ENCODE measurements around the gene SLC28A1.

SLC28A1 gene

GRCh38 chr15:84846269-84846668, 38.2 kb upstream of the SLC28A1 start:
- H3K27ac ChIP-seq (ENCODE audit: low read length): no peak overlapping the region
- no peaks in the 10 kb centered on the region for H3K27me3 ChIP-seq (ENCODE audit: low read depth, low read length)
- peaks cover 0 to 6% of the 10 kb centered on the region in 2 donors for H3K9me3 ChIP-seq (ENCODE audit: control insufficient read depth in 1 of 2, low read length in 2 of 2)
- H3K4me3 ChIP-seq (ENCODE audit: low read depth in 1 of 2, low read length in 2 of 2): no peak overlapping the region
- H3K36me3 ChIP-seq (ENCODE audit: control insufficient read depth in 1 of 2, insufficient read depth in 2 of 2, low read length in 2 of 2): no peaks in the 10 kb centered on the region
- H3K4me1 ChIP-seq (ENCODE audit: control insufficient read depth in 1 of 2, insufficient read depth in 2 of 2, low read length in 2 of 2): peaks cover 0 to 7% of the 10 kb centered on the region in 2 donors

DNA sequence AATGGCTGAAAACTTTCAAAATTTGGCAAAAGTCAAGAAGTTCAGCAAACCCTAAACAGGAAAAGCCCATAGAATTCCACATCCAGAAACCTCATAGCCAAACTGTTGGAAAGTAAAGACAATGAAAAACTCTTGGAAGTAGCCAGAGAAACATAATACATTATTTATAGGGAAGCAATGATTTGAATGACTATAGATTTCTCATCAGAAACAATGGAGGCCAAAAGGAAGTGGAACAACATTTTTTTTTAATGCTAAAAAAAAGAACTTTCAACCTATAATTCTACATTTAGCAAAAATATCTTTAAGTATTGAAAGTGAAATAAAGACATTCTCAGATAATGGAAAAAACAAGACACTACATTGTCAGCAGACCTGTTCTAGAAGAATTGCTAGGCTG, 37.1 kb upstream of the SLC28A1 start:
- H3K36me3 ChIP-seq (ENCODE audit: control insufficient read depth in 1 of 2, insufficient read depth in 2 of 2, low read length in 2 of 2): no peaks in the 10 kb centered on the region
- H3K27ac ChIP-seq (ENCODE audit: low read length): no peak overlapping the region
- no peak overlapping the region for H3K4me3 ChIP-seq (ENCODE audit: low read depth in 1 of 2, low read length in 2 of 2)
- peaks cover 0 to 6% of the 10 kb centered on the region in 2 donors for H3K4me1 ChIP-seq (ENCODE audit: control insufficient read depth in 1 of 2, insufficient read depth in 2 of 2, low read length in 2 of 2)
- H3K27me3 ChIP-seq (ENCODE audit: low read depth, low read length): no peaks in the 10 kb centered on the region
- H3K9me3 ChIP-seq (ENCODE audit: control insufficient read depth in 1 of 2, low read length in 2 of 2): peaks cover 0 to 6% of the 10 kb centered on the region in 2 donors

DNA sequence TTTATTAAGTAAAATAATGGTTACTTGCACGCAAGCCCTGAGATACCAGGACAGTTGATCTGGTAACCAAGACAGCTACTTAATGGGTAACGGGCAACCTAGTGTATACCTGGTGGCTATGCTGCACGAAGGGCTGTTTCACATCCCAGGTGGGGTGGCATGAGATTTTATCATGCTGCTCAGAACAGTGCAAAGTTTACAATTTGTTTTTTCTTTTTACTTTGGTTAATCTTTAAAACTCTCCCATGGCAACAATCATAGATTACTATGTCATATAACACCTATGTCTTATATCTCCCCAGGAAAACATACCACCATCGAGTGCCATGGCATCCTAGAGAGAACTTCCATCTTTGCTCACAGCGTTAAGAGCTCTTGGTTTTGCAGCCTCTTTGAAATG, 32.2 kb upstream of the SLC28A1 start:
- Histone ChIP-seq H3K27me3 (ENCODE audit: low read depth, low read length) (no peaks in the 10 kb centered on the region), H3K9me3 (ENCODE audit: control insufficient read depth in 1 of 2, low read length in 2 of 2) (peaks cover 0 to 3% of the 10 kb centered on the region in 2 donors), H3K27ac (ENCODE audit: low read length) (no peak overlapping the region), H3K36me3 (ENCODE audit: control insufficient read depth in 1 of 2, insufficient read depth in 2 of 2, low read length in 2 of 2) (peaks cover 0 to 11% of the 10 kb centered on the region in 2 donors), H3K4me3 (ENCODE audit: low read depth in 1 of 2, low read length in 2 of 2) (no peak overlapping the region), H3K4me1 (ENCODE audit: control insufficient read depth in 1 of 2, insufficient read depth in 2 of 2, low read length in 2 of 2) (no peaks in the 10 kb centered on the region)

- no peak overlapping the region for H3K27ac ChIP-seq (ENCODE audit: low read length)
- peaks cover 4 to 27% of the 10 kb centered on the region in 2 donors for H3K36me3 ChIP-seq (ENCODE audit: control insufficient read depth in 1 of 2, insufficient read depth in 2 of 2, low read length in 2 of 2)
- no peaks in the 10 kb centered on the region for H3K4me1 ChIP-seq (ENCODE audit: control insufficient read depth in 1 of 2, insufficient read depth in 2 of 2, low read length in 2 of 2)
These were observed 29.3 kb upstream of the SLC28A1 start for GRCh38 chr15:84855136-84855535.

DNA sequence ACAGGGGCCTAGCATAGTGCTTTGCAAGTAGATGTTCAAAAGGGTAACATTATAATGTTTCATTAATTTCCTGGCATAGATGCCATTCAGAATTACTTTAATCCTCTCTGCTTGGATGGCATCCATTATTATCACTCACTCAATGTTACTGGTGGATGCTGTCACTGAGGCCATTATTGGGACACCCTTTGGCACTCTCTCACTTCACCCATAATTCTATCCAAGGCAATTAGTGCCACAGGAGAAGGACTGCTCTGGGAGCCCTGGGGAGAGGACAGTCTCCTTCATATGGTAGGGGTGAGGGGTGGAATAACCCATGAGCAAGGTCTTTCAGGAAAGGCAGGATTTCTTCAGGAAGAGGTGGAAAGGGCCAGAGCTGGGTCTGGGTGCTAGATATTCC, 28.7 kb upstream of the SLC28A1 start:
- Histone ChIP-seq H3K27me3 (ENCODE audit: low read depth, low read length) (no peaks in the 10 kb centered on the region), H3K9me3 (ENCODE audit: control insufficient read depth in 1 of 2, low read length in 2 of 2) (no peaks in the 10 kb centered on the region), H3K4me1 (ENCODE audit: control insufficient read depth in 1 of 2, insufficient read depth in 2 of 2, low read length in 2 of 2) (no peaks in the 10 kb centered on the region), H3K4me3 (ENCODE audit: low read depth in 1 of 2, low read length in 2 of 2) (no peak overlapping the region), H3K27ac (ENCODE audit: low read length) (no peak overlapping the region), H3K36me3 (ENCODE audit: control insufficient read depth in 1 of 2, insufficient read depth in 2 of 2, low read length in 2 of 2) (peaks cover 4 to 27% of the 10 kb centered on the region in 2 donors)

More at GRCh38 chr15:84855136-84855535, 29.3 kb upstream of the SLC28A1 start:
- no peaks in the 10 kb centered on the region for H3K9me3 ChIP-seq (ENCODE audit: control insufficient read depth in 1 of 2, low read length in 2 of 2)
- no peaks in the 10 kb centered on the region for H3K27me3 ChIP-seq (ENCODE audit: low read depth, low read length)
- no peak overlapping the region for H3K4me3 ChIP-seq (ENCODE audit: low read depth in 1 of 2, low read length in 2 of 2)

GRCh38 chr15:84856731-84857417, 27.6 kb upstream of the SLC28A1 start:
- H3K4me3 ChIP-seq (ENCODE audit: low read depth in 1 of 2, low read length in 2 of 2): no peak overlapping the region
- H3K27ac ChIP-seq (ENCODE audit: low read length): no peak overlapping the region
- H3K36me3 ChIP-seq (ENCODE audit: control insufficient read depth in 1 of 2, insufficient read depth in 2 of 2, low read length in 2 of 2): peaks cover 4 to 27% of the 10 kb centered on the region in 2 donors

DNA sequence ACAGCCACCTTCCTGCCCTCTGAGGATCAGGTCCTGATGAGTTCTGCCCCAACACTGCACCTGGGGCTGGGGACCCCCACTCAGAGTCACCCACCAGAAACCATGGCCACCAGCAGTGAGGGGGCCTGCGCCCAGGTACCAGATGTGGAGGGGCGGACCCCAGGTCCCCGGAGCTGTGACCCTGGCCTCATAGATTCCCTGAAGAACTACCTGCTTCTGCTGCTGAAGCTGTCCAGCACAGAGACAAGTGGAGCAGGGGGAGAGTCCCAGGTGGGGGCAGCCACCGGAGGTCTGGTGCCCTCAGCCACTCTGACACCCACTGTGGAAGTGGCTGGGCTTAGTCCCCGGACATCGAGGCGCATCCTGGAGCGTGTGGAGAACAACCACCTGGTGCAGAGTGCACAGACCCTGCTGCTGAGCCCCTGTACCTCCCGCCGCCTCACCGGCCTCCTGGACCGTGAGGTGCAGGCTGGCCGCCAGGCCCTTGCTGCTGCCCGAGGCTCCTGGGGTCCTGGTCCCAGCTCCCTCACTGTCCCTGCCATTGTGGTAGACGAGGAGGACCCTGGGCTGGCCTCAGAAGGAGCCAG, 27.0 kb upstream of the SLC28A1 start:
- no peaks in the 10 kb centered on the region for H3K9me3 ChIP-seq (ENCODE audit: control insufficient read depth in 1 of 2, low read length in 2 of 2)
- H3K4me1 ChIP-seq (ENCODE audit: control insufficient read depth in 1 of 2, insufficient read depth in 2 of 2, low read length in 2 of 2): no peaks in the 10 kb centered on the region
- no peak overlapping the region for H3K27ac ChIP-seq (ENCODE audit: low read length)
- no peak overlapping the region for H3K4me3 ChIP-seq (ENCODE audit: low read depth in 1 of 2, low read length in 2 of 2)
- H3K27me3 ChIP-seq (ENCODE audit: low read depth, low read length): no peaks in the 10 kb centered on the region
- peaks cover 4 to 27% of the 10 kb centered on the region in 2 donors for H3K36me3 ChIP-seq (ENCODE audit: control insufficient read depth in 1 of 2, insufficient read depth in 2 of 2, low read length in 2 of 2)

More at GRCh38 chr15:84856731-84857417, 27.6 kb upstream of the SLC28A1 start:
- Histone ChIP-seq H3K9me3 (ENCODE audit: control insufficient read depth in 1 of 2, low read length in 2 of 2) (no peaks in the 10 kb centered on the region), H3K4me1 (ENCODE audit: control insufficient read depth in 1 of 2, insufficient read depth in 2 of 2, low read length in 2 of 2) (no peaks in the 10 kb centered on the region), H3K27me3 (ENCODE audit: low read depth, low read length) (no peaks in the 10 kb centered on the region)

DNA sequence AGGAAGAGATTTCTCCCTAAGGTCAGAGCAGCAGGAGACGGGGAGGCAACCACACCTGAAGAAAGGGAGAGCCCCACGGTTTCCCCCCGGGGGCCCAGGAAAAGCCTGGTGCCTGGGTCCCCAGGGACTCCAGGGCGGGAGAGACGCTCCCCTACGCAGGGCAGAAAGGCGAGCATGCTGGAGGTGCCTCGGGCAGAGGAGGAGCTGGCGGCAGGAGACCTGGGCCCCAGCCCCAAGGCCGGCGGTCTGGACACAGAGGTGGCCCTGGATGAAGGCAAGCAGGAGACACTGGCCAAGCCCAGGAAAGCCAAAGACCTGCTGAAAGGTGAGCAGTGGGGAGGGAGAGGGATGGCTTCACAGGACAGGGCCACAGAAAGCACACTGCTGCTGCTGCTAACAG, 26.2 kb upstream of the SLC28A1 start:
- H3K4me1 ChIP-seq (ENCODE audit: control insufficient read depth in 1 of 2, insufficient read depth in 2 of 2, low read length in 2 of 2): peaks cover 0 to under 1% of the 10 kb centered on the region in 2 donors
- no peaks in the 10 kb centered on the region for H3K9me3 ChIP-seq (ENCODE audit: control insufficient read depth in 1 of 2, low read length in 2 of 2)
- H3K27ac ChIP-seq (ENCODE audit: low read length): no peak overlapping the region
- H3K36me3 ChIP-seq (ENCODE audit: control insufficient read depth in 1 of 2, insufficient read depth in 2 of 2, low read length in 2 of 2): peaks cover 4 to 28% of the 10 kb centered on the region in 2 donors
- H3K27me3 ChIP-seq (ENCODE audit: low read depth, low read length): no peaks in the 10 kb centered on the region
- H3K4me3 ChIP-seq (ENCODE audit: low read depth in 1 of 2, low read length in 2 of 2): no peak overlapping the region

- Histone ChIP-seq H3K4me1 (ENCODE audit: control insufficient read depth in 1 of 2, insufficient read depth in 2 of 2, low read length in 2 of 2) (peaks cover 0 to 5% of the 10 kb centered on the region in 2 donors), H3K9me3 (ENCODE audit: control insufficient read depth in 1 of 2, low read length in 2 of 2) (no peaks in the 10 kb centered on the region), H3K27me3 (ENCODE audit: low read depth, low read length) (no peaks in the 10 kb centered on the region), H3K27ac (ENCODE audit: low read length) (no peak overlapping the region), H3K36me3 (ENCODE audit: control insufficient read depth in 1 of 2, insufficient read depth in 2 of 2, low read length in 2 of 2) (peaks cover 4 to 34% of the 10 kb centered on the region in 2 donors), H3K4me3 (ENCODE audit: low read depth in 1 of 2, low read length in 2 of 2) (no peak overlapping the region)
These were observed 25.3 kb upstream of the SLC28A1 start for GRCh38 chr15:84859144-84859543.

GRCh38 chr15:84859651-84860050, 24.8 kb upstream of the SLC28A1 start:
- Histone ChIP-seq H3K27me3 (ENCODE audit: low read depth, low read length) (no peaks in the 10 kb centered on the region), H3K27ac (ENCODE audit: low read length) (no peak overlapping the region), H3K9me3 (ENCODE audit: control insufficient read depth in 1 of 2, low read length in 2 of 2) (no peaks in the 10 kb centered on the region), H3K36me3 (ENCODE audit: control insufficient read depth in 1 of 2, insufficient read depth in 2 of 2, low read length in 2 of 2) (peaks cover 4 to 38% of the 10 kb centered on the region in 2 donors), H3K4me1 (ENCODE audit: control insufficient read depth in 1 of 2, insufficient read depth in 2 of 2, low read length in 2 of 2) (peaks cover 0 to 9% of the 10 kb centered on the region in 2 donors), H3K4me3 (ENCODE audit: low read depth in 1 of 2, low read length in 2 of 2) (no peak overlapping the region)

DNA sequence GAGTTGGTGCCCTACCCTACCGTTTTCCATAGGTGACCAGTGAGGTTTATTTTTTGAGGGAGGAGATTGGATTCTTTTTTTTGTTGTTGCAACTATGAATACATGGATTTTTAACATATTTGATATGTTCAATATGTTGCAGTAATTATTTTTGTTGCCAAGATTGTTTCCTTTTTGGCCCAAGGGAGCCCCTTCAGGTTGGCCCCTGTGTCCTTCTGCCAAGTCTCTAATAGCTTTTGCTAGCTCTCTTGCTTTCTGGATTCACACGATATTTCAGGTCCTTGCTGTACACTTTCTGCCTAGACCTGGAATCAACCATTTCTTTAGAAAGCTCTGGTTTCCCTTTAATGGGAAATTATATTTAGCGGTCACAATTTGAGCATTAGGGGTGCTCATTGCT, 22.7 kb upstream of the SLC28A1 start:
- Histone ChIP-seq H3K4me3 (ENCODE audit: low read depth in 1 of 2, low read length in 2 of 2) (no peak overlapping the region), H3K4me1 (ENCODE audit: control insufficient read depth in 1 of 2, insufficient read depth in 2 of 2, low read length in 2 of 2) (peaks cover 0 to 9% of the 10 kb centered on the region in 2 donors), H3K9me3 (ENCODE audit: control insufficient read depth in 1 of 2, low read length in 2 of 2) (no peaks in the 10 kb centered on the region), H3K36me3 (ENCODE audit: control insufficient read depth in 1 of 2, insufficient read depth in 2 of 2, low read length in 2 of 2) (peaks cover 4 to 31% of the 10 kb centered on the region in 2 donors), H3K27ac (ENCODE audit: low read length) (no peak overlapping the region), H3K27me3 (ENCODE audit: low read depth, low read length) (no peaks in the 10 kb centered on the region)
